GM21390 (cell line): ENCODE results near the gene HNF1B.

Source experiments
- ATAC-seq: cut with Tn5 transposase; IDR thresholded peaks from one replicate; pipeline ENCODE4 v1.9.1; 2021; ENCODE audit not compliant: unreplicated experiment

Gene HNF1B

GRCh38 chr17:37674511-37674910 is 70.3 kb downstream of the HNF1B start:
- ATAC-seq, result no peak

- ATAC-seq, result no peak
Measured at GRCh38 chr17:37673386-37673785, 71.5 kb downstream of the HNF1B start.

- ATAC-seq, result no peak
Measured at GRCh38 chr17:37672548-37673078, 72.2 kb downstream of the HNF1B start.

GRCh38 chr17:37671824-37672547 is 72.9 kb downstream of the HNF1B start:
- ATAC-seq, result no peak

DNA sequence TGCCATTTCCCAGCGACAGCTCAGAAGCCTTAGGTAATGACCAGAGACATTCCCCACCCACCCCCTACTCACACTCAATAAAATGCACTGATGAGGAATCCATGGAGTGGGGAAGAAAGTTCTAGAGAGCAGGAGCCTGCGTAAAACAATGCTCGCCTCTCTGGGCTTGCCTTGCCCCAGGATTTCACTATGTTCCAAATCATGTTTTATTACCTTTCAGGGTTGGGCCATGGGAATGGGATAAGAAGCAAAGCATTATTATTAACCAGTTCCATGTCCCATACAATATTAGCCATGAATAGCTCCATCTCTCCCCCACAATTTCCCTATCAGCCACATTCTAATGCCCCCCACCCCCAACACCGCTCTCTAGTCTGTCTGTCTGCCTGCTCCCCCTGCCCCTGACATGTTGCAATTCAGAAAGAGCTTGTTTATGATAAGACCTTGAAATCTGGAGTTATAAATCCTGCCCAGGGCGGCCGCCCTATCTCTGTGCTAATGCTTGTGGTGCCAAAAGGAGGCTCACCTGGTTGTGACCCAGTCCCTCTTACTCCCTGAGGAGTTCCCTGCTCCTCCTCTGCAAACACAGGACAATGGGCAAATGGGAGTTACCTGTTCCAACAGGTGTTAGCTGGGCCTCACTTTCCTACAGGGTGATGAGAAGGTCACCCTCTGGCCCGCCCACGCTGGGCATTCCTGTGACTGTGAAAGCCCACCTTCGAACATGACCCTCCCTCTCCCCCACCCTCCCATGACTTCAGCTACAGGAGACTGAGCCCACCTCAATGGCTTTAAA is 73.6 kb downstream of the HNF1B start:
- no peak for ATAC-seq

DNA sequence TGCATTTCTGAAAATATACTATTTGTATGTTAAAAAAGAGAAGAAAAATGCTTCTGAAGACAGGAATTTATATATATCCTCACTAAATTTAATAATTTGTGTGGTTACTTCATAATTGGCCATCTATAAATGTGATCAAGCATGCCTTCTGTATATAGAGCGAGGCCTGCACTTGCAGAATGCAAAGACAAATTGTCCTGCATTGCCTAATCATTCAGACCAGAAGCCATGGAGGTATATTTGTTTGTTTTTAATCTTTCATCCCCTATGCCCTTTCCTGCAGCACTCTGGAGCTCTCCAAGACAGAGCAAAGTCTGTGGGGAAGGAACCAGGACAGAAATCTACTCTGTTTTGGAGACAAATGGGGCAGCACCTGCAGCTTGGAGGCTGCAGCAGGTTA is 77.8 kb downstream of the HNF1B start:
- ATAC-seq, result no peak

GRCh38 chr17:37664214-37664613 is 80.6 kb downstream of the HNF1B start:
- ATAC-seq, result no peak

DNA sequence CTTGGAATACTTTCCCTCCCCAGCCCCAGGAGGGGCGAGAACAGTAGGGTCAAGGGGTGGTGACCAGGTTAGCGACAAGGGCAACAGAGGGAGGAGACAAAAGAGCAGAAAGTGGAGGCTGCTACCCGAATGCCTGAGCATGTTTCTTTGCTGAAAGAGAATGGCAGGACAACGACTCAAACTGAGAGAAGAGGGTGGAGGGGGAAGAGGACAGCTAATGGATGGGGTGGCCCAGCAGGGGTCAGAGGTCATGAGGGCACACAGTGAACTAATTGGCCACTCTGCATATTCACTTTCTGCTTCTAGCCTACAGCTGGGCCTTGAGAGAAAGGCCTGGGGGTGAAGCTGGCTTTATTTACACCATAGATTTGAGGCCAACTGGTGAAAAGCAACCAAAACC is 82.5 kb downstream of the HNF1B start:
- ATAC-seq, result no peak

DNA sequence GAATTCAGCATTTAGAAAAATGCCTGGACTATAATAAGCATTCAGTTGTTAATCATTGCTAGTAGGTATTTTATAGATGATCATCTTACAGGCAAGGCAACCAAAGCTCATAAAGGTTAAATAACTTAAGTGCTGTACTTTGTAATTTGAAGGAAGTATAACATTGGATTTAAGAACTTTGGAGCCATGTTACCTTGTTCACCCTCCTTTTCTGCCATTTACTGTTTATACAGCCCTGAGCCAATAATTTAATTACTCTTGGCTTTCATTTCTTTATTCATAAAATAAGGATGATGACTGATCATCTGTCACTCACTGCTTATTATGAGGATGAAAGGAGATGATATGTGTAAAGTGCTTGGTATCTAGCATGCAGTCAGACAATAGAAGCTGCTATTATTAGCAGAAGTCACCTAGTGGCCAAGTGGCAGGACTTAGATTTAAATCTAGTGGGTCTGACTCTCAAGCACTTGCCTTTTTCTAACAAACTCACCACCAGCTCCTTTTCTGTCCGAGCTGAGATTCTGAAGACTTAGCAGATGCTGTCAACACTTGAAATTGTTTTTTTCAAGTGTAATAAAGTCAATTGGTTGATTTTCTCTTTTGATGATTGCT is 83.4 kb downstream of the HNF1B start:
- ATAC-seq, result no peak

- no peak for ATAC-seq
Measured at GRCh38 chr17:37659925-37660324, 84.9 kb downstream of the HNF1B start.

DNA sequence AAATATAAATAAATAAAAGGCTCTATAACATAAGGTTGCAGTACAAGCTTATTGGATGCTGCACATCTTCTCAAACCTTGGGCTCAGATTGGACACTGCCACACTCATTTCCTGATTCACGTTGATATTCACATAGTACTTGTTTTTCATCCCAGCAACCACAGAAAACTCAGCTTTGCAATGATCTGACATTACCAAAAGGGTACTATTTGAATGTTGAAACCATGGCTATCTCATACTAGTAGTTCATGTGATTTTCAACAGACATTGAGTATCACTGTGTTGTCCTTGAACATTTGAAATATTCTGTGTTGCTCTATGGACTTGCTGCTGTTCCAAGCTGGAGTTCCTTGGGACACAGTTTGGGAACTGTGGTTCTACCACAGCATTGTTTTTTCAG is 87.7 kb downstream of the HNF1B start:
- ATAC-seq, result no peak

DNA sequence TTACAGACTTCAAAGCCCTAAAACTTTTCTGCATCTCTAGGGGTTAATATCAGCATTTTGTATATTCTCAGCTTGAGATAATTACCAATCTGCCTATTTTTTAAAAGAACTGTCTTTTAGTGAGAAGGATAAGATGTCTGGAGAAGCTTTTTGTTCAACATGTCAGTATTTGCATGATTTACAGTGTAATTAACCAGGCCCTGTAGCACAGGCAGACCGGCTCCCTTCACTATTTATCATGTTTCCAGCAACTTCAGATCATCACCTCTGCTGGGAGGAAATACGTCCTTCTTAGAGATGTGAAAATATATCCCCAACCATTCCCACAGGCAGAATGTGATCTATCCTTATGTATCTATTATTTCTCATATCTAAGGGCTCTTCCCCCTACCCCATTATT is 93.0 kb downstream of the HNF1B start:
- no peak for ATAC-seq

GRCh38 chr17:37650419-37651003 is 94.3 kb downstream of the HNF1B start:
- ATAC-seq, result no peak

GRCh38 chr17:37648555-37648954 is 96.3 kb downstream of the HNF1B start:
- no peak for ATAC-seq

DNA sequence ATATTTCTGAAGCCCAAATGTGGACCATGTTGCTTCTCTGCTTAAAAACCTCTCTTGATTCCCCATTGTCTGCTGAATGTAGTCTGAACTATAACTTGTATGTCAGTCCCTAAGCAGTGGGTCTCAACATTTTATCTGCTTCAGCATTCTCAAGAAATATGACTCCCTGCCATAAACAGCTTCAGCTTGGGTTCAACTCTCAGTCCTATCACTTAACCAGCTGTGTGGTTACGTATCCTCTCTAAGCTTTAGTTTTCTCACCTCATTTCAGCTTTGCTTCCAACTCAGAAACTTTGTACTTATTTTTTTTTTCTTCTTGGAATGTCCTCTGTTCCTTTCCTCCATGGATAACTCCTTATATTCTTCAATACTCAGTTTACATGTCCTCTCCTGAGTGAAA is 97.0 kb downstream of the HNF1B start:
- no peak for ATAC-seq

DNA sequence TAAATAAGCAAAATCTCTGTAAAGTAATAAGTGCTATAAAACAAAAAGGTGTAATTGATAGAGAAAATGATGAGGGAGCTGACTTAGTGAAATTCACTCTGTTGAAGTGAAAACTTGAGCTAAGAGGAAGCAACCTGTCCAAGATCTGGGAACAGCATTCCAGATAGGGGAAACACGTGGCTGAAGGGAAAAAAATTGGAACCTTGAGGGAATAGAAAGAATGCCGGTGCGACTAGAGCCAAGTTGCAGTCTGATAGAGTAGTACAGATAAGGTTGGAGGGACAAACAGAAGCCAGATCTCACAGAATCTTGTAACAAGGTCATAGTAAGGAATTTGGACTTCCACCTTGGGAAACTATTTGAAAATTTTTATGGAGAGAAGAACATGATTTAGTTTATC is 101.0 kb downstream of the HNF1B start:
- ATAC-seq, result no peak

DNA sequence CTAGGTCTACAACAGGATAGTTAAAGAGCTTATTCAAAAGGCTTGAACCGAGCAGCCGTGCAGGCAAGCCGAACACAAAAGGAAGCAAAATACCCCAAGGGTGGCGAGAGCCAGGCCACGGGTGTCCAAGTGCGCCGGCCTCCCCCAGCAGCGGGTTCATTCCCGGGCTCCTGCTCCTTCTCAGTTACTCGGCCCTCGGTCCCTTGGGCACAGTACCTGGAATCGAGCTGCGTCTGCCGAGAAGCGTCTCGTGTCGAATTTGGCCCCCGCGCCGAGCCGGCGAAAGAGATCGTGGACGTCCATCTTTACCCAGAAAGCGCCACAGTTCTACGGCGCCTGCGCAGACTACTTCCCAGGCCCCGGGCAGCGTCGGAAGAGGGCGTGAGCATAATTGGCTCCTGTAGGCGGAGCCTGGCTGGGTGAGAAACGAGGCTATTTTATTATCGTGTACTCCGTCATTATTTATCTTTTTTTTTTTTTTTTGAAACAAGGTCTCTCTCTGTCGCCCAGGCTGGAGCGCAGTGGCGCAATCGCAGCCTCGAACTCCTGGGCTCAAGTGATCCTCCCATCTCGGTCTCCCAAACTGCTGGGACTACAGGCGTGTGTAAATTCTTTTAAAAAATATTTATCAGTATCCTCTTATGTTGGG is 101.6 kb downstream of the HNF1B start, which contains the start of gene DDX52:
DDX52 (minus strand) TSS at position 329 of the 649 bp plus-strand sequence; CDS start at position 303, 26 bp downstream.
- ATAC-seq, result peak; percentile 79

DNA sequence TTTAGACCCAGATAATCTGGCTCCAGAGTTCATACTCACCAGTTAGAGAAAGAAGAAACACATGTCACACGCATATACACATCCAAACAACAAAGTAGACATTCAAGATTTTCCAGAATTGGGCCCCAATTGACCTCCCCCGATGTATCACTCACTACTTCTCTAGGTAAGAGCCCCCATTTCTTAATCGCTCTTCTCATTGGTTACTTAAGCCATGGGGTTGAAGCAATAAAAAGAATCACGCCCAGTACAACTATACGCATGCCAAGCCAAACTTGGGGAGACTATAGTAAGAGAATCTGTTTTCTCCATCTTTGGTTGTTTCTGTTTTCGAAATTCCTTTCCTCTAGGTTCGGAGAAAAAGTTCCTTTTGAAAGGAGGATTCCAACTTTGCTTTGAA is 102.2 kb downstream of the HNF1B start:
- ATAC-seq, result no peak

DNA sequence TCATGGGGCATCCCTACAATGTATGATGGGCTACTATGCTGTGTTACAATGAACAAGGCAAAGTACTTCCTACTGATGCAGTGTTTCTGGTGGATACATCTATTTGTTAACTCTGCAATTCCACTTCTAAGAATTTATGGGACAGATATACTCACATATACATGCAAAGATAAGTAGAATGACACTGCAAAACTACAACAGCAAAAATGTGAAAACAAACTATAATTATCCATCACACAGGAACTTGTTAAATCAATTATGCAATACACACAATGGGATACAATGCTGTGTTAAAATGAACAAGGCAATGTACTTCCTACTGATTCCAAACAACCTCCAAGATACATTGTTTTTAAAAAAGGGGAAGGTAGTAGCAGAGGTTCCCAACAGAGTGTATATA is 104.8 kb downstream of the HNF1B start:
- ATAC-seq, result no peak

GRCh38 chr17:37637956-37638355 is 106.9 kb downstream of the HNF1B start:
- no peak for ATAC-seq
